Keratinocyte (primary cell): ENCODE data around the gene FANCB.

Source experiments
- CTCF ChIP-seq, 3 experiments: IDR thresholded peaks in 1 of 3; conservative IDR thresholded peaks in 1 of 3; optimal IDR thresholded peaks in 1 of 3; 2 replicates in 2 of 3; 3 replicates in 1 of 3; pipeline versions ENCODE3 to v1.5.1; 2011; ENCODE audit warnings: low read length in 3 of 3, mild to moderate bottlenecking in 3 of 3, moderate library complexity in 2 of 3, control low read depth in 1 of 3, inconsistent platforms in 1 of 3; ENCODE audit not compliant: insufficient read depth in 2 of 3; ENCODE audit errors: extremely low read depth in 1 of 3
- EZH2 ChIP-seq: IDR thresholded peaks from one replicate; pipeline ENCODE4 v1.6.1; 2012; ENCODE audit warnings: inconsistent platforms, mild to moderate bottlenecking, low read length, moderate library complexity

GRCh38 chrX:14872355-14872754 is 514 bp downstream of the FANCB start:
- no peak for TF ChIP-seq CTCF (optimal IDR thresholded peaks at IDR 0.05 in 1 of 3, IDR thresholded peaks at IDR 0.05 in 1 of 3, conservative IDR thresholded peaks at IDR 0.05 in 1 of 3; ENCODE audit: extremely low read depth in 1 of 3, insufficient read depth in 2 of 3, low read length in 3 of 3)
- no peak for TF ChIP-seq EZH2
